ENCODE data around the gene STOX2.

DNA sequence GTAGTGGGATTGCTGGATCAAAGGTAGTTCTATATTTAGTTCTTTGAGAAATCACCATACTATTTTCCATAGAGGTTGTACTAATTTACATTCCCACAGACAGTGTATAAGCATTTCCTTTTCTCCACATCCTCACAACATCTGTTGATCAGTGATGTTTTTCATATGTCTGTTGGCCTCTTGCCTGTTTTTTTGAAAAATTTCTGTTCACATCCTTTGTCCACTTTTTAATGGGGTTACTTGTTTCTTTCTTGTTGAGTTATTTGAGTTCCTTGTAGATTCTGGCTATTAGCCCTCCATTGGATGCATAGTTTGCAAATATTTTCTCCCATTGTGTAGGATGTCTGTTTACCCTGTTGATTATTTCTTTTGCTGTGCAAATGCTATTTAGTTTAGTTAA is 72.6 kb downstream of the STOX2 start:
- TF ChIP-seq POLR2AphosphoS5 (IDR thresholded peaks at IDR 0.05; ENCODE audit: low read depth, low read length) (no peak), YY1 (IDR thresholded peaks at IDR 0.05; ENCODE audit: low read depth) (no peak), RCOR1 (IDR thresholded peaks at IDR 0.05; ENCODE audit: low read length) (no peak), TAF1 (IDR thresholded peaks at IDR 0.05; ENCODE audit: borderline replicate concordance, low read depth, low read length) (no peak), SMC3 (IDR thresholded peaks at IDR 0.05; ENCODE audit: low read depth, low read length) (no peak), RXRA (IDR thresholded peaks at IDR 0.05; ENCODE audit: borderline replicate concordance, low read depth) (no peak), FOXM1 (IDR thresholded peaks at IDR 0.05; ENCODE audit: low read depth) (no peak), GABPA (IDR thresholded peaks at IDR 0.05; ENCODE audit: low read depth) (no peak), MEF2A (IDR thresholded peaks at IDR 0.05; ENCODE audit: borderline replicate concordance, low read depth) (no peak), NRF1 (IDR thresholded peaks at IDR 0.05; ENCODE audit: low read depth, low read length) (no peak), RFX5 (IDR thresholded peaks at IDR 0.05; ENCODE audit: low read length) (no peak)
- TF ChIP-seq, protein P1, sequence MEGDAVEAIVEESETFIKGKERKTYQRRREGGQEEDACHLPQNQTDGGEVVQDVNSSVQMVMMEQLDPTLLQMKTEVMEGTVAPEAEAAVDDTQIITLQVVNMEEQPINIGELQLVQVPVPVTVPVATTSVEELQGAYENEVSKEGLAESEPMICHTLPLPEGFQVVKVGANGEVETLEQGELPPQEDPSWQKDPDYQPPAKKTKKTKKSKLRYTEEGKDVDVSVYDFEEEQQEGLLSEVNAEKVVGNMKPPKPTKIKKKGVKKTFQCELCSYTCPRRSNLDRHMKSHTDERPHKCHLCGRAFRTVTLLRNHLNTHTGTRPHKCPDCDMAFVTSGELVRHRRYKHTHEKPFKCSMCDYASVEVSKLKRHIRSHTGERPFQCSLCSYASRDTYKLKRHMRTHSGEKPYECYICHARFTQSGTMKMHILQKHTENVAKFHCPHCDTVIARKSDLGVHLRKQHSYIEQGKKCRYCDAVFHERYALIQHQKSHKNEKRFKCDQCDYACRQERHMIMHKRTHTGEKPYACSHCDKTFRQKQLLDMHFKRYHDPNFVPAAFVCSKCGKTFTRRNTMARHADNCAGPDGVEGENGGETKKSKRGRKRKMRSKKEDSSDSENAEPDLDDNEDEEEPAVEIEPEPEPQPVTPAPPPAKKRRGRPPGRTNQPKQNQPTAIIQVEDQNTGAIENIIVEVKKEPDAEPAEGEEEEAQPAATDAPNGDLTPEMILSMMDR (IDR thresholded peaks at IDR 0.05), result no peak
- TF ChIP-seq, protein P2, sequence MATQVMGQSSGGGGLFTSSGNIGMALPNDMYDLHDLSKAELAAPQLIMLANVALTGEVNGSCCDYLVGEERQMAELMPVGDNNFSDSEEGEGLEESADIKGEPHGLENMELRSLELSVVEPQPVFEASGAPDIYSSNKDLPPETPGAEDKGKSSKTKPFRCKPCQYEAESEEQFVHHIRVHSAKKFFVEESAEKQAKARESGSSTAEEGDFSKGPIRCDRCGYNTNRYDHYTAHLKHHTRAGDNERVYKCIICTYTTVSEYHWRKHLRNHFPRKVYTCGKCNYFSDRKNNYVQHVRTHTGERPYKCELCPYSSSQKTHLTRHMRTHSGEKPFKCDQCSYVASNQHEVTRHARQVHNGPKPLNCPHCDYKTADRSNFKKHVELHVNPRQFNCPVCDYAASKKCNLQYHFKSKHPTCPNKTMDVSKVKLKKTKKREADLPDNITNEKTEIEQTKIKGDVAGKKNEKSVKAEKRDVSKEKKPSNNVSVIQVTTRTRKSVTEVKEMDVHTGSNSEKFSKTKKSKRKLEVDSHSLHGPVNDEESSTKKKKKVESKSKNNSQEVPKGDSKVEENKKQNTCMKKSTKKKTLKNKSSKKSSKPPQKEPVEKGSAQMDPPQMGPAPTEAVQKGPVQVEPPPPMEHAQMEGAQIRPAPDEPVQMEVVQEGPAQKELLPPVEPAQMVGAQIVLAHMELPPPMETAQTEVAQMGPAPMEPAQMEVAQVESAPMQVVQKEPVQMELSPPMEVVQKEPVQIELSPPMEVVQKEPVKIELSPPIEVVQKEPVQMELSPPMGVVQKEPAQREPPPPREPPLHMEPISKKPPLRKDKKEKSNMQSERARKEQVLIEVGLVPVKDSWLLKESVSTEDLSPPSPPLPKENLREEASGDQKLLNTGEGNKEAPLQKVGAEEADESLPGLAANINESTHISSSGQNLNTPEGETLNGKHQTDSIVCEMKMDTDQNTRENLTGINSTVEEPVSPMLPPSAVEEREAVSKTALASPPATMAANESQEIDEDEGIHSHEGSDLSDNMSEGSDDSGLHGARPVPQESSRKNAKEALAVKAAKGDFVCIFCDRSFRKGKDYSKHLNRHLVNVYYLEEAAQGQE (IDR thresholded peaks at IDR 0.05; ENCODE audit: low read depth, low read length), result no peak
- TF ChIP-seq, protein P3, sequence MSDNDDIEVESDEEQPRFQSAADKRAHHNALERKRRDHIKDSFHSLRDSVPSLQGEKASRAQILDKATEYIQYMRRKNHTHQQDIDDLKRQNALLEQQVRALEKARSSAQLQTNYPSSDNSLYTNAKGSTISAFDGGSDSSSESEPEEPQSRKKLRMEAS (IDR thresholded peaks at IDR 0.05; ENCODE audit: low read depth), result no peak

Data from SK-N-SH (cell line).